H9 (cell line): ENCODE results near the gene WWC1. TPM values are rescaled to one million over a fixed set of nuclear protein-coding genes. Genes with fewer than 3 reads are reported as not detected.

Source experiments
- DNase-seq: peaks from one replicate; pipeline ENCODE4 v3.0.0-alpha.2; 2017
- H2AFZ ChIP-seq: one replicate; pipeline ENCODE4 v1.6.1; 2013; ENCODE audit warnings: mild to moderate bottlenecking, low read length, control low read depth, moderate library complexity
- H2AK5ac ChIP-seq: 2 replicates; pipeline ENCODE4 v1.6.1; 2013; ENCODE audit warnings: low read length, control low read depth, mixed read lengths; ENCODE audit not compliant: insufficient read length
- H2BK120ac ChIP-seq: one replicate; pipeline ENCODE4 v1.6.1; 2013; ENCODE audit warnings: low read depth, mild to moderate bottlenecking, low read length, control low read depth, inconsistent platforms; ENCODE audit not compliant: poor library complexity, severe bottlenecking
- H2BK12ac ChIP-seq: 2 replicates; pipeline ENCODE4 v1.6.1; 2013; ENCODE audit warnings: low read length, control low read depth, mixed read lengths, low read depth; ENCODE audit not compliant: insufficient read length
- H2BK15ac ChIP-seq: 2 replicates; pipeline ENCODE4 v1.6.1; 2013; ENCODE audit warnings: low read depth, low read length, control low read depth
- H2BK20ac ChIP-seq: one replicate; pipeline ENCODE4 v1.6.1; 2013; ENCODE audit warnings: low read depth, mild to moderate bottlenecking, low read length, control low read depth, inconsistent platforms; ENCODE audit not compliant: poor library complexity, severe bottlenecking
- H2BK5ac ChIP-seq: 2 replicates; pipeline ENCODE4 v1.6.1; 2013; ENCODE audit warnings: low read length, control low read depth, mixed read lengths; ENCODE audit not compliant: insufficient read length
- H3K14ac ChIP-seq: 2 replicates; pipeline ENCODE4 v1.6.1; 2013; ENCODE audit warnings: low read length, control low read depth; ENCODE audit not compliant: insufficient read depth
- H3K18ac ChIP-seq: 2 replicates; pipeline ENCODE4 v1.6.1; 2013; ENCODE audit warnings: low read depth, mild to moderate bottlenecking, mixed read lengths, low read length, control low read depth; ENCODE audit not compliant: insufficient read length
- H3K23ac ChIP-seq: 2 replicates; pipeline ENCODE4 v1.6.1; 2013; ENCODE audit warnings: low read length, control low read depth, mixed read lengths, low read depth; ENCODE audit not compliant: insufficient read length
- H3K23me2 ChIP-seq: 2 replicates; pipeline ENCODE4 v1.6.1; 2013; ENCODE audit warnings: low read depth, mild to moderate bottlenecking, mixed read lengths, low read length, control low read depth; ENCODE audit not compliant: insufficient read length, poor library complexity, severe bottlenecking
- H3K27ac ChIP-seq: 2 replicates; pipeline ENCODE4 v1.5.1; 2013; ENCODE audit warnings: low read length, control low read depth, mixed read lengths, low read depth; ENCODE audit not compliant: insufficient read length
- H3K27me3 ChIP-seq: 2 replicates; pipeline ENCODE4 v1.6.1; 2013; ENCODE audit warnings: low read length, control low read depth, inconsistent platforms; ENCODE audit not compliant: insufficient read depth
- H3K4ac ChIP-seq: 2 replicates; pipeline ENCODE4 v1.6.1; 2013; ENCODE audit warnings: low read depth, mild to moderate bottlenecking, control low read depth, inconsistent platforms, low read length, moderate library complexity
- H3K4me1 ChIP-seq: 2 replicates; pipeline ENCODE4 v1.6.1; 2013; ENCODE audit warnings: low read length, control low read depth, inconsistent platforms; ENCODE audit not compliant: insufficient read depth
- H3K4me2 ChIP-seq: 2 replicates; pipeline ENCODE4 v1.6.1; 2013; ENCODE audit warnings: low read length, control low read depth, mixed read lengths; ENCODE audit not compliant: insufficient read length, insufficient read depth
- H3K56ac ChIP-seq: 2 replicates; pipeline ENCODE4 v1.6.1; 2013; ENCODE audit warnings: low read depth, mild to moderate bottlenecking, mixed read lengths, low read length, control low read depth; ENCODE audit not compliant: insufficient read length
- H3K79me1 ChIP-seq: 2 replicates; pipeline ENCODE4 v1.6.1; 2013; ENCODE audit warnings: low read depth, mild to moderate bottlenecking, moderate library complexity, low read length, control low read depth, inconsistent platforms; ENCODE audit not compliant: insufficient read depth, poor library complexity, severe bottlenecking
- H3K79me2 ChIP-seq: 2 replicates; pipeline ENCODE4 v1.6.1; 2013; ENCODE audit warnings: low read length, control low read depth, inconsistent platforms; ENCODE audit not compliant: insufficient read depth
- H3K9ac ChIP-seq: 2 replicates; pipeline ENCODE4 v1.6.1; 2013; ENCODE audit warnings: low read length, control low read depth, mixed read lengths; ENCODE audit not compliant: insufficient read length; ENCODE audit errors: extremely low read depth
- H3K9me3 ChIP-seq: one replicate; pipeline ENCODE4 v1.6.1; 2013; ENCODE audit warnings: low read depth, low read length, inconsistent platforms; ENCODE audit not compliant: control insufficient read depth
- H3T11ph ChIP-seq: one replicate; pipeline ENCODE4 v1.6.1; 2013; ENCODE audit warnings: mild to moderate bottlenecking, low read length, control low read depth, inconsistent platforms
- H4K20me1 ChIP-seq: one replicate; pipeline ENCODE4 v1.6.1; 2013; ENCODE audit not compliant: control insufficient read depth, insufficient read length, insufficient read depth
- H4K5ac ChIP-seq: 2 replicates; pipeline ENCODE4 v1.6.1; 2013; ENCODE audit warnings: low read depth, mild to moderate bottlenecking, mixed read lengths, low read length, control low read depth; ENCODE audit not compliant: insufficient read length
- H4K8ac ChIP-seq: replicated peaks from 2 replicates; pipeline ENCODE4 v1.6.1; 2013; ENCODE audit warnings: low read length, control low read depth, mixed read lengths, low read depth; ENCODE audit not compliant: insufficient read length
- H4K91ac ChIP-seq: 2 replicates; pipeline ENCODE4 v1.6.1; 2013; ENCODE audit warnings: low read depth, mild to moderate bottlenecking, moderate library complexity, mixed read lengths, low read length, control low read depth; ENCODE audit not compliant: insufficient read length
- H3K27ac Mint-ChIP-seq, 3 experiments: 2 replicates in 2 of 3; 3 replicates in 1 of 3; pipeline ENCODE4 v1.8.0; 2020 to 2021; ENCODE audit warnings: mixed read lengths in 3 of 3, mild to moderate bottlenecking in 1 of 3, moderate library complexity in 1 of 3
- H3K27me3 Mint-ChIP-seq: 2 replicates; pipeline ENCODE4 v1.8.0; 2021; ENCODE audit warnings: low read depth, mild to moderate bottlenecking, moderate library complexity, mixed read lengths
- H3K36me3 Mint-ChIP-seq, 3 experiments: 2 replicates in 2 of 3; 3 replicates in 1 of 3; pipeline ENCODE4 v1.8.0; 2020 to 2021; ENCODE audit warnings: low read depth in 3 of 3, mixed read lengths in 3 of 3; ENCODE audit not compliant: insufficient read depth in 1 of 3
- H3K4me1 Mint-ChIP-seq, 2 experiments: 2 replicates each; pipeline ENCODE4 v1.8.0; 2020; ENCODE audit warnings: mixed read lengths in 2 of 2
- H3K4me3 Mint-ChIP-seq, 2 experiments: 2 replicates in 1 of 2; 3 replicates in 1 of 2; pipeline ENCODE4 v1.8.0; 2020 to 2021; ENCODE audit warnings: mild to moderate bottlenecking in 2 of 2, mixed read lengths in 2 of 2, moderate library complexity in 1 of 2
- H3K9me3 Mint-ChIP-seq, 2 experiments: 2 replicates in 1 of 2; 3 replicates in 1 of 2; pipeline ENCODE4 v1.8.0; 2020; ENCODE audit warnings: mild to moderate bottlenecking in 2 of 2, mixed read lengths in 2 of 2, moderate library complexity in 1 of 2
- CTCF ChIP-seq: fragments of 200-600 bp; sonication (generic); conservative IDR thresholded peaks from 3 replicates; pipeline ENCODE4 v1.8.0; 2021; ENCODE audit warnings: antibody characterized with exemption, mild to moderate bottlenecking
- WGBS: extraction: QIAGEN DNeasy Blood & Tissue Kit; methylation state at CpG from one replicate; pipeline ENCODE4 v1.1.7; 2013; ENCODE audit warnings: missing lambda C conversion rate, low lambda C conversion rate, mixed read lengths; ENCODE audit not compliant: insufficient read length; ENCODE audit errors: extremely low coverage; 5-methylcytosine and 5-hydroxymethylcytosine counted together
- total RNA-seq: library from RNA; stranded (reverse); gene quantifications from 2 replicates; pipeline ENCODE4 v1.2.1, GENCODE V29; 2021

WWC1 gene
- total RNA-seq, 1 experiment from 2014 or later: 28.2 TPM

GRCh38 chr5:168327994-168328393 lies 36.5 kb downstream of the WWC1 start:
- Histone ChIP-seq H3K9ac (no peak overlapping the region), H3K27ac (no peak overlapping the region), H3K4me1 (peaks cover 26% of the 10 kb centered on the region), H3T11ph (no peak overlapping the region), H4K8ac (no peak overlapping the region), H3K23ac (no peak overlapping the region), H2AFZ (no peak overlapping the region), H2BK20ac (no peak overlapping the region), H2BK5ac (no peak overlapping the region), H4K20me1 (no peaks in the 10 kb centered on the region), H3K56ac (no peak overlapping the region), H4K5ac (no peak overlapping the region), H3K27me3 (no peaks in the 10 kb centered on the region), H3K79me2 (peaks cover 7% of the 10 kb centered on the region; the same call in 1 of the 2 replicates), H3K9me3 (no peaks in the 10 kb centered on the region), H2BK12ac (no peak overlapping the region), H3K79me1 (peaks cover 4% of the 10 kb centered on the region), H2BK120ac (no peak overlapping the region), H2BK15ac (no peak overlapping the region), H3K4ac (no peak overlapping the region), H4K91ac (no peak overlapping the region), H3K14ac (no peak overlapping the region), H3K18ac (no peak overlapping the region), H3K23me2 (peaks cover 3% of the 10 kb centered on the region), H3K4me2 (no peak overlapping the region), H2AK5ac (no peak overlapping the region)
- Mint-ChIP-seq H3K27me3 (no peaks in the 10 kb centered on the region), H3K9me3 (no peaks in the 10 kb centered on the region), H3K4me3 (no peak overlapping the region), H3K36me3 (no peaks in the 10 kb centered on the region), H3K27ac (peak overlapping the region in 2 of 3 experiments; percentile 42 to 89; a peak in 2 of 7 replicates), H3K4me1 (peaks cover 46 to 55% of the 10 kb centered on the region in 2 experiments)
- TF ChIP-seq CTCF: no peak
- no peak for DNase-seq
- WGBS: no CpG with 5 or more reads among the region's 4 CpGs
